B cell (primary cell): ENCODE results near the gene ZFP62. TPM values are rescaled to one million over a fixed set of nuclear protein-coding genes. Genes with fewer than 3 reads are reported as not detected.
A peak's percentile ranks its signal among the peaks of the same experiment; 100 is the strongest.

Experiments used
- ATAC-seq: fragments of 200-7000 bp; cut with Tn5 transposase; one replicate; pipeline ENCODE4 v1.10.0; 2021; ENCODE audit warnings: low read depth, mild to moderate bottlenecking, moderate number of reproducible peaks, moderate library complexity
- CTCF ChIA-PET: fragments of 350-600 bp; sonication (Branson Sonifier 250); formaldehyde crosslinking; loops from one replicate; lab custom pipeline; 2021; ENCODE audit warnings: antibody characterized with exemption, inconsistent platforms; lab: Charles Lee
- POLR2A ChIA-PET: fragments of 350-600 bp; sonication (Branson Sonifier 250); formaldehyde crosslinking; loops from one replicate; lab custom pipeline; 2021; ENCODE audit warnings: antibody characterized with exemption; lab: Charles Lee
- DNase-seq: peaks from one replicate; pipeline ENCODE4 v3.0.0; 2013
- H2AFZ ChIP-seq: 2 replicates; pipeline ENCODE4 v1.6.1; 2012; ENCODE audit warnings: mild to moderate bottlenecking, low read depth, low read length; ENCODE audit not compliant: insufficient read depth, poor library complexity, severe bottlenecking
- H3K27ac ChIP-seq, 2 donors: 1 replicate in 1 of 2; 2 replicates in 1 of 2; pipeline ENCODE4 v1.5.1; 2012 to 2013; ENCODE audit warnings: low read length in 2 of 2, mild to moderate bottlenecking in 2 of 2, moderate library complexity in 1 of 2
- H3K27me3 ChIP-seq, 4 experiments: fragments of 200-600 bp in 1 of 4; sonication (generic) in 1 of 4; replicated peaks in 1 of 4; 1 replicate in 2 of 4; 2 replicates in 2 of 4; pipeline versions ENCODE4 v1.6.1 to v1.7.0; 2013 to 2016; ENCODE audit warnings: low read length in 3 of 4, mild to moderate bottlenecking in 2 of 4, mixed read lengths in 1 of 4, moderate library complexity in 1 of 4; ENCODE audit not compliant: insufficient read depth in 4 of 4, control insufficient read depth in 3 of 4; ENCODE audit errors: control extremely low read depth in 1 of 4
- H3K36me3 ChIP-seq, 2 experiments: replicated peaks in 1 of 2; 1 replicate in 1 of 2; 2 replicates in 1 of 2; pipeline versions ENCODE4 v1.6.1 to v1.7.1; 2013; ENCODE audit warnings: low read length in 1 of 2; ENCODE audit not compliant: insufficient read depth in 2 of 2, control insufficient read depth in 1 of 2; ENCODE audit errors: control extremely low read depth in 1 of 2, extremely low read depth in 1 of 2
- H3K4me1 ChIP-seq, 2 donors: fragments of 200-600 bp in 1 of 2; sonication (generic) in 1 of 2; 1 replicate in 1 of 2; 2 replicates in 1 of 2; pipeline versions ENCODE4 v1.5.1 to v1.6.1; 2013 to 2017; ENCODE audit warnings: low read length in 2 of 2; ENCODE audit not compliant: control insufficient read depth in 2 of 2, insufficient read depth in 2 of 2
- H3K4me2 ChIP-seq: replicated peaks from 2 replicates; pipeline ENCODE3; 2012; ENCODE audit warnings: mild to moderate bottlenecking, low read depth, low read length; ENCODE audit not compliant: poor library complexity, severe bottlenecking
- H3K4me3 ChIP-seq, 5 experiments: fragments of 200-600 bp in 1 of 5; sonication (generic) in 1 of 5; 1 replicate in 3 of 5; 2 replicates in 2 of 5; pipeline versions ENCODE4 v1.5.1 to v1.7.0; 2011 to 2016; ENCODE audit warnings: low read length in 4 of 5, mild to moderate bottlenecking in 4 of 5, low read depth in 2 of 5, control low read depth in 1 of 5, moderate library complexity in 1 of 5; ENCODE audit not compliant: insufficient read depth in 1 of 5; ENCODE audit errors: control extremely low read depth in 1 of 5, extremely low read depth in 1 of 5
- H3K79me2 ChIP-seq: fragments of 200-600 bp; sonication (generic); one replicate; pipeline ENCODE4 v1.6.0; 2016; ENCODE audit warnings: low read length; ENCODE audit not compliant: control insufficient read depth, insufficient read depth
- H3K9ac ChIP-seq: fragments of 200-600 bp; sonication (generic); 2 replicates; pipeline ENCODE4 v1.6.1; 2017; ENCODE audit warnings: mild to moderate bottlenecking, low read length, moderate library complexity
- H3K9me3 ChIP-seq, 3 donors: one replicate each; pipeline versions ENCODE4 v1.6.1 to v1.7.1; 2013; ENCODE audit warnings: low read length in 2 of 3; ENCODE audit not compliant: control insufficient read depth in 2 of 3, insufficient read depth in 1 of 3; ENCODE audit errors: control extremely low read depth in 1 of 3
- H4K20me1 ChIP-seq: 2 replicates; pipeline ENCODE4 v1.6.0; 2012; ENCODE audit warnings: mild to moderate bottlenecking, low read length; ENCODE audit not compliant: insufficient read depth, control insufficient read depth, poor library complexity, severe bottlenecking
- H3K27ac Mint-ChIP-seq: one replicate; pipeline ENCODE4 v1.8.0; 2021; ENCODE audit warnings: mixed read lengths
- H3K27me3 Mint-ChIP-seq: one replicate; pipeline ENCODE4 v1.8.0; 2021; ENCODE audit warnings: mixed read lengths
- H3K4me1 Mint-ChIP-seq: one replicate; pipeline ENCODE4 v1.8.0; 2021; ENCODE audit warnings: mixed read lengths
- H3K4me3 Mint-ChIP-seq: one replicate; pipeline ENCODE4 v1.8.0; 2021; ENCODE audit warnings: mixed read lengths
- H3K9me3 Mint-ChIP-seq: one replicate; pipeline ENCODE4 v1.8.0; 2022; ENCODE audit warnings: mixed read lengths; ENCODE audit not compliant: insufficient read depth
- CTCF ChIP-seq: fragments of 200-600 bp; IDR thresholded peaks from one replicate; pipeline ENCODE4 v1.8.0; 2022; ENCODE audit warnings: antibody characterized with exemption, mild to moderate bottlenecking
- EZH2 ChIP-seq: IDR thresholded peaks from 2 replicates; pipeline ENCODE4 v1.6.1; 2012; ENCODE audit warnings: borderline replicate concordance, low read depth, mild to moderate bottlenecking, moderate library complexity, low read length; ENCODE audit not compliant: insufficient read depth, poor library complexity, severe bottlenecking
- WGBS: methylation state at CpG from one replicate; pipeline ENCODE4 v1.1.5; 2013; ENCODE audit warnings: missing lambda C conversion rate; ENCODE audit not compliant: insufficient coverage; 5-methylcytosine and 5-hydroxymethylcytosine counted together
- intact Hi-C: fragments of 100-400 bp; cut with micrococcal nuclease; formaldehyde crosslinking; loops from one replicate; pipeline ENCODE4 v1.10.0; 2022
- polyA plus RNA-seq: library from polyadenylated mRNA; depleted of rRNA; stranded (reverse); fragments of >200 nt; gene quantifications from 2 replicates; pipeline ENCODE4 v1.2.3, GENCODE V29; 2012
- total RNA-seq, 2 donors: library from RNA; stranded (reverse); fragments of 120-200 nt in 1 of 2; gene quantifications; 1 replicate in 1 of 2; 2 replicates in 1 of 2; pipeline versions ENCODE4 v1.2.3 to v1.2.4, GENCODE V29; 2013 to 2022

ZFP62 gene
- total and polyA plus RNA-seq, 2 donors (not counting 1 experiment from before 2014, with no cell fraction given): 19.1 to 61.8 TPM

- Histone ChIP-seq H3K9ac (peak overlapping the region; percentile 89), H3K9me3 (no peaks in the 10 kb centered on the region), H3K4me1 (peaks cover 81 to 83% of the 10 kb centered on the region in 2 donors), H3K4me3 (peak overlapping the region; percentile 39 to 96 (median 90)), H3K79me2 (peaks cover 60% of the 10 kb centered on the region), H3K27me3 (no peaks in the 10 kb centered on the region), H2AFZ (peak overlapping the region; percentile 66), H3K36me3 (peaks cover 6 to 28% of the 10 kb centered on the region in 2 experiments), H3K27ac (peak overlapping the region; percentile 81 to 90), H3K4me2 (peak overlapping the region; percentile 90), H4K20me1 (peaks cover 34% of the 10 kb centered on the region)
- H3K4me3 Mint-ChIP-seq: peak overlapping the region; percentile 96
- H3K9me3 Mint-ChIP-seq: no peaks in the 10 kb centered on the region
- no peak for DNase-seq
- H3K27ac Mint-ChIP-seq: peak overlapping the region; percentile 87
- intact Hi-C loops: loop anchor here (5.0 kb wide), 3 partner anchors 358 to 458 kb away; partner anchors contain the start of genes RACK1 and TRIM52
- WGBS: 33% methylated on average over 19 of the region's 22 CpGs
- no peaks in the 10 kb centered on the region for H3K27me3 Mint-ChIP-seq
- ChIA-PET POLR2A (interaction anchor here (0.9 to 2.8 kb wide), 7 partner anchors 14 to 1181 kb away, joined by 3 to 56 read pairs (median 7); partner anchors contain the start of genes HNRNPH1 and ZFP62), CTCF (interaction anchor here (0.8 to 2.4 kb wide), 8 partner anchors 14 to 403 kb away, joined by 3 to 14 read pairs (median 5); partner anchors contain the start of gene ZFP62)
- TF ChIP-seq CTCF: no peak
- TF ChIP-seq EZH2: no peak
- H3K4me1 Mint-ChIP-seq: peaks cover 84% of the 10 kb centered on the region
- no peak for ATAC-seq
Observed at GRCh38 chr5:180804129-180804618, 56.9 kb downstream of the ZFP62 start.
